NCI-H748 (cell line): ENCODE data around the gene DNAJC24.

Experiments
- DNase-seq: peaks from one replicate; lab custom pipeline; 2025; ENCODE audit not compliant: unreplicated experiment; lab: John Stamatoyannopoulos, UW

Gene DNAJC24

GRCh38 chr11:31414338-31414737 is 44.7 kb downstream of the DNAJC24 start:
- peak; percentile 9 for DNase-seq

- no peak for DNase-seq
Observed at GRCh38 chr11:31415435-31415834, 45.8 kb downstream of the DNAJC24 start.

GRCh38 chr11:31417357-31417756 is 47.7 kb downstream of the DNAJC24 start:
- peak; percentile 77 for DNase-seq

GRCh38 chr11:31417816-31418215 is 48.2 kb downstream of the DNAJC24 start:
- DNase-seq, result no peak

GRCh38 chr11:31419138-31419537 is 49.5 kb downstream of the DNAJC24 start:
- no peak for DNase-seq

GRCh38 chr11:31419669-31420068 is 50.0 kb downstream of the DNAJC24 start:
- DNase-seq, result no peak

- peak; percentile 41 for DNase-seq
Observed at GRCh38 chr11:31421820-31422219, 52.2 kb downstream of the DNAJC24 start.

GRCh38 chr11:31422703-31423102 is 53.0 kb downstream of the DNAJC24 start:
- peak; percentile 95 for DNase-seq

- peak; percentile 13 for DNase-seq
Observed at GRCh38 chr11:31424652-31425051, 55.0 kb downstream of the DNAJC24 start.

- DNase-seq, result peak; percentile 15
Observed at GRCh38 chr11:31433851-31434250, 64.2 kb downstream of the DNAJC24 start.

GRCh38 chr11:31437742-31438435 is 68.2 kb downstream of the DNAJC24 start:
- no peak for DNase-seq

- no peak for DNase-seq
Observed at GRCh38 chr11:31441296-31441695, 71.6 kb downstream of the DNAJC24 start.

GRCh38 chr11:31442086-31442485 is 72.4 kb downstream of the DNAJC24 start:
- peak; percentile 99 for DNase-seq

- peak; percentile 70 for DNase-seq
Observed at GRCh38 chr11:31443802-31444201, 74.1 kb downstream of the DNAJC24 start.

GRCh38 chr11:31445621-31446020 is 76.0 kb downstream of the DNAJC24 start:
- DNase-seq, result no peak

- DNase-seq, result no peak
Observed at GRCh38 chr11:31449040-31449439, 79.4 kb downstream of the DNAJC24 start.

GRCh38 chr11:31450841-31451240 is 81.2 kb downstream of the DNAJC24 start:
- peak; percentile 50 for DNase-seq

- no peak for DNase-seq
Observed at GRCh38 chr11:31455177-31455576, 85.5 kb downstream of the DNAJC24 start.

- no peak for DNase-seq
Observed at GRCh38 chr11:31464436-31464835, 94.8 kb downstream of the DNAJC24 start.

- DNase-seq, result no peak
Observed at GRCh38 chr11:31474083-31474482, 104.4 kb downstream of the DNAJC24 start.

- no peak for DNase-seq
Observed at GRCh38 chr11:31477528-31478222, 108.0 kb downstream of the DNAJC24 start.

GRCh38 chr11:31478223-31478590 is 108.5 kb downstream of the DNAJC24 start:
- peak; percentile 13 for DNase-seq

GRCh38 chr11:31479066-31479465 is 109.4 kb downstream of the DNAJC24 start:
- DNase-seq, result no peak
